A549 (cell line): ENCODE measurements around the gene MAP7D1. TPM values are rescaled to one million over a fixed set of nuclear protein-coding genes. Genes with fewer than 3 reads are reported as not detected.

Experiments
- ATAC-seq, 2 experiments: fragments of 200-7000 bp in 1 of 2; fragments of >200 bp in 1 of 2; cut with Nextera tagmentation in 1 of 2; cut with Tn5 transposase in 1 of 2; 3 replicates each; pipeline versions ENCODE4 v1.8.0 to v1.9.1; 2018 to 2020; ENCODE audit warnings: mild to moderate bottlenecking in 1 of 2, moderate library complexity in 1 of 2
- CTCF ChIA-PET: fragments of 300-600 bp; sonication (Branson Sonifier 250); formaldehyde crosslinking; extraction: SDS; loops from one replicate; lab custom pipeline; 2021; ENCODE audit warnings: antibody characterized with exemption, inconsistent platforms; lab: Yijun Ruan, JAX
- POLR2A ChIA-PET: fragments of 350-600 bp; formaldehyde crosslinking; extraction: SDS; loops from one replicate; lab custom pipeline; 2021; ENCODE audit warnings: antibody characterized with exemption, inconsistent platforms; lab: Yijun Ruan, JAX
- DNase-seq, 2 experiments: peaks; one replicate each; pipeline versions ENCODE4 v3.0.0 to v3.0.0-alpha.2; 2011 to 2016; ENCODE audit warnings: low read depth in 1 of 2, low spot score in 1 of 2
- FAIRE-seq: peaks from 2 replicates; lab custom pipeline; 2011; peaks lifted over from hg19 to GRCh38; lab: Jason Lieb, UNC
- H3K27ac ChIP-seq, 2 experiments: fragments of >200 bp; sonication (Bioruptor Twin); formaldehyde crosslinking; 3 replicates each; pipeline ENCODE4 v1.5.1; 2016 to 2017
- H3K4me1 ChIP-seq: fragments of >200 bp; sonication (Bioruptor Twin); formaldehyde crosslinking; 3 replicates; pipeline ENCODE4 v1.6.1; 2016
- H3K4me2 ChIP-seq: fragments of >200 bp; sonication (Bioruptor Twin); formaldehyde crosslinking; 3 replicates; pipeline ENCODE4 v1.6.1; 2016
- H3K4me3 ChIP-seq: fragments of >200 bp; sonication (Bioruptor Twin); formaldehyde crosslinking; 3 replicates; pipeline ENCODE4 v1.5.1; 2016
- H3K9me3 ChIP-seq: fragments of >200 bp; sonication (Bioruptor Twin); formaldehyde crosslinking; 3 replicates; pipeline ENCODE4 v1.6.1; 2016
- ATOH8 ChIP-seq: fragments of 250-450 bp; sonication (Bioruptor Pico); IDR thresholded peaks from 2 replicates; pipeline ENCODE4 v1.5.0; 2020; ENCODE audit warnings: low read depth, mild to moderate bottlenecking, moderate library complexity
- BHLHE40 ChIP-seq: IDR thresholded peaks from 2 replicates; pipeline ENCODE4 v1.6.1; 2012; ENCODE audit warnings: low read depth, low read length, inconsistent platforms
- CBX2 ChIP-seq: fragments of 200-600 bp; sonication (generic); IDR thresholded peaks from 2 replicates; pipeline ENCODE4 v1.6.1; 2016; ENCODE audit warnings: low read depth, mild to moderate bottlenecking, borderline replicate concordance
- CBX8 ChIP-seq: fragments of 200-600 bp; sonication (generic); IDR thresholded peaks from 2 replicates; pipeline ENCODE4 v1.6.1; 2016
- CHD4 ChIP-seq: fragments of 200-600 bp; sonication (generic); IDR thresholded peaks from 2 replicates; pipeline ENCODE4 v1.6.1; 2016; ENCODE audit warnings: antibody characterized with exemption, mild to moderate bottlenecking, borderline replicate concordance
- EHMT2 ChIP-seq: fragments of 200-600 bp; sonication (generic); IDR thresholded peaks from 2 replicates; pipeline ENCODE4 v1.6.1; 2016; ENCODE audit warnings: antibody characterized with exemption, low read depth, mild to moderate bottlenecking, moderate library complexity
- EP300 ChIP-seq, 2 experiments: fragments of >200 bp; sonication (Bioruptor Twin); formaldehyde crosslinking; IDR thresholded peaks; 2 replicates in 1 of 2; 3 replicates in 1 of 2; pipeline ENCODE4 v1.6.1; 2016 to 2017
- FOSB ChIP-seq: fragments of 250-450 bp; sonication (Bioruptor Pico); IDR thresholded peaks from 2 replicates; pipeline ENCODE4 v1.5.0; 2020; ENCODE audit warnings: mild to moderate bottlenecking, moderate library complexity
- FOSL2 ChIP-seq, 2 experiments: fragments of 450-650 bp in 1 of 2; fragments of >200 bp in 1 of 2; sonication (Bioruptor Twin) in 1 of 2; formaldehyde crosslinking; IDR thresholded peaks; 2 replicates each; pipeline versions ENCODE4 v1.5.0 to v1.6.1; 2016 to 2020; ENCODE audit warnings: mild to moderate bottlenecking in 1 of 2, moderate library complexity in 1 of 2
- HEYL ChIP-seq: fragments of 250-450 bp; sonication (Bioruptor Pico); IDR thresholded peaks from 2 replicates; pipeline ENCODE4 v1.8.0; 2021; ENCODE audit warnings: mild to moderate bottlenecking, moderate library complexity
- HMGXB4 ChIP-seq: fragments of 250-450 bp; sonication (Bioruptor Pico); IDR thresholded peaks from 2 replicates; pipeline ENCODE4 v1.5.0; 2021; ENCODE audit warnings: mild to moderate bottlenecking, moderate library complexity, borderline replicate concordance
- HOXA7 ChIP-seq: fragments of 250-450 bp; sonication (Bioruptor Pico); IDR thresholded peaks from 2 replicates; pipeline ENCODE4 v1.5.0; 2020; ENCODE audit warnings: mild to moderate bottlenecking, moderate library complexity
- KDM1A ChIP-seq: fragments of 200-600 bp; sonication (generic); IDR thresholded peaks from 2 replicates; pipeline ENCODE4 v1.6.1; 2016; ENCODE audit warnings: low read depth, mild to moderate bottlenecking
- NPAS2 ChIP-seq: fragments of 250-450 bp; sonication (Bioruptor Pico); IDR thresholded peaks from 2 replicates; pipeline ENCODE4 v1.8.0; 2022; ENCODE audit warnings: mild to moderate bottlenecking, moderate library complexity, borderline replicate concordance
- PHF8 ChIP-seq: fragments of 200-600 bp; sonication (generic); IDR thresholded peaks from 2 replicates; pipeline ENCODE4 v1.6.1; 2016; ENCODE audit warnings: low read depth, mild to moderate bottlenecking, antibody characterized with exemption, moderate library complexity, borderline replicate concordance
- RAD21 ChIP-seq, 2 experiments: fragments of >200 bp in 1 of 2; sonication (Bioruptor Twin) in 1 of 2; formaldehyde crosslinking in 1 of 2; IDR thresholded peaks in 1 of 2; conservative IDR thresholded peaks in 1 of 2; 2 replicates in 1 of 2; 3 replicates in 1 of 2; pipeline ENCODE4 v1.6.1; 2012 to 2018; ENCODE audit warnings: inconsistent platforms in 1 of 2
- RCOR1 ChIP-seq: fragments of 150-350 bp; IDR thresholded peaks from 2 replicates; pipeline ENCODE4 v1.6.1; 2014; ENCODE audit warnings: antibody characterized with exemption, low read length, low read depth
- RFX5 ChIP-seq: fragments of 450-650 bp; IDR thresholded peaks from 2 replicates; pipeline ENCODE4 v1.7.1; 2014; ENCODE audit warnings: antibody characterized with exemption, mild to moderate bottlenecking, moderate library complexity
- SREBF2 ChIP-seq: fragments of 450-650 bp; IDR thresholded peaks from 2 replicates; pipeline ENCODE4 v1.6.1; 2014; ENCODE audit warnings: mild to moderate bottlenecking, moderate library complexity
- ZFP36 ChIP-seq: fragments of 450-650 bp; IDR thresholded peaks from 2 replicates; pipeline ENCODE4 v1.6.1; 2014; ENCODE audit warnings: borderline replicate concordance; ENCODE audit not compliant: partially characterized antibody
- ZNF302 ChIP-seq: fragments of 250-450 bp; sonication (Bioruptor Pico); IDR thresholded peaks from 2 replicates; pipeline ENCODE4 v1.9.0; 2021; ENCODE audit warnings: inconsistent platforms, mild to moderate bottlenecking, moderate library complexity
- WGBS: methylation state at CpG from one replicate; pipeline ENCODE4 v1.1.6; 2017; ENCODE audit errors: missing lambda C conversion rate; 5-methylcytosine and 5-hydroxymethylcytosine counted together
- polyA plus RNA-seq, 4 experiments: library from polyadenylated mRNA; depleted of rRNA in 3 of 4; stranded (reverse); fragments of >200 nt; fragmentation: RNase III in 1 of 4; extraction: RNeasy Plus Mini Kit Qiagen cat#74134 plus additional on column Dnase treatment in 1 of 4; gene quantifications; 2 replicates in 3 of 4; 3 replicates in 1 of 4; pipeline ENCODE4 v1.2.3, GENCODE V29; 2011 to 2017

The MAP7D1 gene
- polyA plus RNA-seq, 2 of the 4 experiments (the other 2 are of a cell fraction): 16.4 to 74.9 TPM

GRCh38 chr1:36143424-36143823 lies 12.5 kb upstream of the MAP7D1 start:
- peaks cover 7% of the 10 kb centered on the region for H3K4me1 ChIP-seq
- no peak for DNase-seq
- FAIRE-seq: no peak
- CTCF ChIA-PET: interaction anchor here (0.7 to 3.4 kb wide), 3 partner anchors 9 to 225 kb away, joined by 3 to 20 read pairs (median 3); no protein-coding TSS in a partner anchor
- TF ChIP-seq EP300 (IDR thresholded peaks at IDR 0.05) (no peak), ZFP36 (no peak), NPAS2 (CRISPR knock-in tag) (no peak), HOXA7 (no peak), HEYL (CRISPR knock-in tag) (no peak), RCOR1 (no peak), KDM1A (0 out of 2 replicates have a peak, but pooled peaks have one; percentile 42), CHD4 (no peak), CBX2 (no peak)
- TF ChIP-seq, all 56 proteins: peak for 1
- no peak overlapping the region for H3K4me2 ChIP-seq
- no peak for ATAC-seq
- H3K9me3 ChIP-seq: no peaks in the 10 kb centered on the region
- H3K4me3 ChIP-seq: no peak overlapping the region
- POLR2A ChIA-PET: no interaction called here
- WGBS: 89% methylated on average over 4 of the region's 4 CpGs
- no peak overlapping the region for H3K27ac ChIP-seq

GRCh38 chr1:36144413-36144812 lies 11.5 kb upstream of the MAP7D1 start:
- CTCF ChIA-PET: interaction anchor here (0.6 to 3.4 kb wide), 4 partner anchors 10 to 1477 kb away, joined by 3 to 20 read pairs (median 8); no protein-coding TSS in a partner anchor
- FAIRE-seq: no peak
- H3K4me1 ChIP-seq: peaks cover 7% of the 10 kb centered on the region
- TF ChIP-seq ZNF302 (CRISPR knock-in tag): no peak
- TF ChIP-seq PHF8: no peak
- TF ChIP-seq HOXA7: no peak
- TF ChIP-seq HMGXB4 (CRISPR knock-in tag): no peak
- TF ChIP-seq, all 56 proteins: peak for 0
- POLR2A ChIA-PET: interaction anchor here (0.7 kb wide), 1 partner anchor 204 kb away, joined by 4 read pairs; no protein-coding TSS in a partner anchor
- H3K4me2 ChIP-seq: no peak overlapping the region
- DNase-seq (no peak), ATAC-seq (no peak)
- WGBS: 97% methylated on average over 2 of the region's 2 CpGs
- no peak overlapping the region for H3K27ac ChIP-seq
- H3K4me3 ChIP-seq: no peak overlapping the region
- H3K9me3 ChIP-seq: no peaks in the 10 kb centered on the region

GRCh38 chr1:36148821-36149236 lies 7.1 kb upstream of the MAP7D1 start:
- TF ChIP-seq FOSL2 (IDR thresholded peaks at IDR 0.05) (no peak), FOSL2 (CRISPR knock-in tag; IDR thresholded peaks at IDR 0.05) (no peak), EHMT2 (no peak), HOXA7 (no peak), NPAS2 (CRISPR knock-in tag) (no peak), FOSB (CRISPR knock-in tag) (no peak), HMGXB4 (CRISPR knock-in tag) (no peak), SREBF2 (no peak), RAD21 (conservative IDR thresholded peaks at IDR 0.05 in 1 of 2, IDR thresholded peaks at IDR 0.05 in 1 of 2) (no peak), RFX5 (no peak), CBX8 (no peak), BHLHE40 (no peak), ATOH8 (CRISPR knock-in tag) (no peak)
- TF ChIP-seq, all 56 proteins: peak for 0
- WGBS: 2% methylated on average over 15 of the region's 16 CpGs
- ATAC-seq (peak; percentile 0 to 3; a peak in 3 of 6 replicates), DNase-seq (no peak), FAIRE-seq (no peak)
- CTCF ChIA-PET: interaction anchor here (1.0 to 5.2 kb wide), 48 partner anchors 11 to 301 kb away, joined by 3 to 114 read pairs (median 6); partner anchors contain the start of genes EVA1B, OSCP1 and THRAP3
- H3K9me3 ChIP-seq: no peaks in the 10 kb centered on the region
- peak overlapping the region; percentile 59 for H3K4me3 ChIP-seq
- peaks cover 31% of the 10 kb centered on the region for H3K4me1 ChIP-seq
- H3K27ac ChIP-seq: peak overlapping the region; percentile 76 to 97
- peak overlapping the region; percentile 93 for H3K4me2 ChIP-seq
- POLR2A ChIA-PET: interaction anchor here (0.5 to 3.4 kb wide), 11 partner anchors 12 to 315 kb away, joined by 3 to 23 read pairs (median 5); partner anchors contain the start of genes LSM10, MRPS15 and THRAP3
